Progenitor cell of endocrine pancreas (in vitro differentiated cells): ENCODE results near the gene HOXB3. TPM values are rescaled to one million over a fixed set of nuclear protein-coding genes. Genes with fewer than 3 reads are reported as not detected.
A peak's percentile ranks its signal among the peaks of the same experiment; 100 is the strongest.

Experiments
- DNase-seq: peaks from one replicate; pipeline ENCODE4 v3.0.0; 2021; ENCODE audit warnings: low spot score; ENCODE audit not compliant: unreplicated experiment
- H3K27ac Mint-ChIP-seq: 2 replicates; pipeline ENCODE4 v1.8.0; 2021; ENCODE audit warnings: mild to moderate bottlenecking, moderate library complexity, mixed read lengths
- H3K27me3 Mint-ChIP-seq: 2 replicates; pipeline ENCODE4 v1.8.0; 2021; ENCODE audit warnings: mixed read lengths
- H3K36me3 Mint-ChIP-seq: 2 replicates; pipeline ENCODE4 v1.8.0; 2022; ENCODE audit warnings: mixed read lengths; ENCODE audit not compliant: insufficient read depth
- H3K4me1 Mint-ChIP-seq: 2 replicates; pipeline ENCODE4 v1.8.0; 2021; ENCODE audit warnings: low read depth, mixed read lengths
- H3K4me3 Mint-ChIP-seq: 2 replicates; pipeline ENCODE4 v1.8.0; 2021; ENCODE audit warnings: low read depth, mild to moderate bottlenecking, moderate library complexity, mixed read lengths
- H3K9me3 Mint-ChIP-seq: 2 replicates; pipeline ENCODE4 v1.8.0; 2021; ENCODE audit warnings: low read depth, mixed read lengths
- CTCF ChIP-seq: fragments of 200-600 bp; sonication (generic); IDR thresholded peaks from one replicate; pipeline ENCODE4 v1.5.0; 2021; ENCODE audit warnings: antibody characterized with exemption, mild to moderate bottlenecking; ENCODE audit not compliant: unreplicated experiment
- total RNA-seq: library from RNA; stranded (reverse); gene quantifications from 2 replicates; pipeline ENCODE4 v1.2.1, GENCODE V29; 2021

Gene HOXB3
- total RNA-seq, 1 donor from 2014 or later, result 19.4 TPM

GRCh38 chr17:48576479-48577309 lies 13.3 kb downstream of the HOXB3 start:
- H3K36me3 Mint-ChIP-seq, result no peaks in the 10 kb centered on the region
- no peak for TF ChIP-seq CTCF
- H3K4me3 Mint-ChIP-seq, result peak overlapping the region; percentile 63
- no peak for DNase-seq
- peaks cover 47% of the 10 kb centered on the region for H3K27me3 Mint-ChIP-seq
- H3K27ac Mint-ChIP-seq, result no peak overlapping the region
- H3K4me1 Mint-ChIP-seq, result peaks cover 11% of the 10 kb centered on the region
- H3K9me3 Mint-ChIP-seq, result no peaks in the 10 kb centered on the region

GRCh38 chr17:48575673-48576478 lies 14.2 kb downstream of the HOXB3 start:
- peak overlapping the region; percentile 41 for H3K27ac Mint-ChIP-seq
- H3K4me1 Mint-ChIP-seq, result peaks cover 15% of the 10 kb centered on the region
- peaks cover 39% of the 10 kb centered on the region for H3K27me3 Mint-ChIP-seq
- H3K36me3 Mint-ChIP-seq, result no peaks in the 10 kb centered on the region
- H3K9me3 Mint-ChIP-seq, result no peaks in the 10 kb centered on the region
- H3K4me3 Mint-ChIP-seq, result peak overlapping the region; percentile 37
- DNase-seq, result no peak
- TF ChIP-seq CTCF, result no peak

GRCh38 chr17:48575066-48575582 lies 14.9 kb downstream of the HOXB3 start:
- Mint-ChIP-seq H3K36me3 (no peaks in the 10 kb centered on the region), H3K4me3 (no peak overlapping the region), H3K4me1 (peaks cover 20% of the 10 kb centered on the region)

GRCh38 chr17:48574505-48575065 lies 15.5 kb downstream of the HOXB3 start:
- no peaks in the 10 kb centered on the region for H3K36me3 Mint-ChIP-seq
- DNase-seq, result no peak
- TF ChIP-seq CTCF, result no peak
- H3K27ac Mint-ChIP-seq, result no peak overlapping the region
- H3K4me3 Mint-ChIP-seq, result no peak overlapping the region
- H3K27me3 Mint-ChIP-seq, result peaks cover 26% of the 10 kb centered on the region
- no peaks in the 10 kb centered on the region for H3K9me3 Mint-ChIP-seq
- peaks cover 18% of the 10 kb centered on the region for H3K4me1 Mint-ChIP-seq

More at GRCh38 chr17:48575066-48575582, 14.9 kb downstream of the HOXB3 start:
- Mint-ChIP-seq H3K27ac (no peak overlapping the region), H3K27me3 (peaks cover 31% of the 10 kb centered on the region), H3K9me3 (no peaks in the 10 kb centered on the region)
- TF ChIP-seq CTCF, result no peak
- no peak for DNase-seq

- Mint-ChIP-seq H3K4me1 (peaks cover 15% of the 10 kb centered on the region), H3K27ac (peak overlapping the region; percentile 71), H3K9me3 (no peaks in the 10 kb centered on the region), H3K27me3 (peaks cover 3% of the 10 kb centered on the region), H3K4me3 (peak overlapping the region; percentile 0), H3K36me3 (no peaks in the 10 kb centered on the region)
- DNase-seq, result no peak
- TF ChIP-seq CTCF, result no peak
Measured at GRCh38 chr17:48571826-48572417, 18.1 kb downstream of the HOXB3 start.
